HG03097 (cell line): ENCODE measurements around the gene CHURC1.
A peak's percentile ranks its signal among the peaks of the same experiment; 100 is the strongest.
"Not testable (repeated sequence)": the region's sequence is repeated elsewhere in the genome, so short reads cannot be mapped to it uniquely, and the experiment has no call there.

Experiments
- ATAC-seq: cut with Tn5 transposase; IDR thresholded peaks from one replicate; pipeline ENCODE4 v1.9.1; 2021; ENCODE audit not compliant: unreplicated experiment, low FRiP score

CHURC1 gene

DNA sequence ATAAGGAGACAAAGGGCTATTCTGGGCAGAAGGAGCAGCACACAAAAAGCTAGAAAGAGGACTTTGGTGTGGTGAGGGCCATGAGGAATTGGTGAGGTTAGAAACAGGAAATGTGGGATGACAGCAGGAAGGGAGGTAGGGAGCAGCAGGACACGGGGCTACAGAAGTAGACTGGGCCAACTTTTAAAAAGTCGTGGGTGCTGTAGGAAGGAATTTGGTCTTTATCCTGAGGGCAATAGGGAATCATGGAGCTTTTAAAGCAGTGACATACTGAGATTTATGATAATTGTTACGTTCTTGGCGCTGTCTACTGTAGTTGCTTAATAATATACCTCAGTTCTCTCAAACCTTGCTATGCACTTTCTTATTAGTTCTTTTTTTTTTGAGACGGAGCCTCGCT lies 8.2 kb upstream of the CHURC1 start:
- ATAC-seq, result no peak

DNA sequence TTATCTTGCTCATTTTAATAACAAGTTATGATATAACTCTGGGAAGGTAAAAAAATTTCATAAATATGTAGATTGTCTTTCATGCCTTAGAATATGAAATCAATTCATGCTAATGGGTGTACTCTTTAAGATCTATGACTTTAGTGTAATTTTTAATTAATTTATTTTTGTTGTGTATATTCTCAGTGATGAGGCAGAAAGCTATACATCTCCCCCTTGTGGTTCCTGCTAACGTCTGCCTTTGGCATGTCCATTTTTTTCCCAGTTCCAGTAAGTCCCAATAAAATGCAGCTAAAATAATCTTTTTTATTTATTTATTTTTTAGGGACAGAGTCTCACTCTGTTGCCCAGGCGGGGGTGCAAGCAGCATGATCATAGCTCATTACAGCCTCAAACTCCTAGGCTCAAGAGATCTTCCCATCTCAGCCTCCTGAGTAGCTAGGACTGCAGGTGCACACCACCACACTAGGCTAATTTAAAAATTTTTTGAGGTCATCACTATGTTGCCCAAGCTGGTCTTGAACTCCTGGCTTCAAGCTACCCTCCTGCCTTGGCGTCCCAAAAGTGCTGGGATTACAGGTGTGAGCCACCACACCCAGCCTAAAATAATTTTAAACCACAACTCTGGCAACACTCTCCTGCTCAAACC lies 3.3 kb upstream of the CHURC1 start:
- ATAC-seq, result no peak

DNA sequence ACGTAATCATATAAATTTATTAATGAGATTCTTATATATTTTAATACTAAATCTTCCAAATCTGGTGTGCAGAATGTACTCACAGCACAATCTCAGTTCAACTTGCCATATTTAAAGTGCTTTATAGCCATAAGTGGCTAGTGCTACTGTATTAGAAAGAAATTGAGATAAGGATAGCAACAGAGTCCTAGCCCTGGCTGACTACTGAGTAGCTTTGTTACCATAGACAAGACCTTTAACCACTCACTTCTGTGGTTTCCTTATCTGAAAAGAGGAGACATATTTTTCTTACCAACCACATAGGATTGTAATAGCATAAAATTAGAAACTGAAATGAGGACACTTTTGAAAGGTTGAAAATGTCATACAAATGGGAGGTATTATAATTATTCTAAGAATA lies 2.0 kb upstream of the CHURC1 start:
- ATAC-seq, result no peak

DNA sequence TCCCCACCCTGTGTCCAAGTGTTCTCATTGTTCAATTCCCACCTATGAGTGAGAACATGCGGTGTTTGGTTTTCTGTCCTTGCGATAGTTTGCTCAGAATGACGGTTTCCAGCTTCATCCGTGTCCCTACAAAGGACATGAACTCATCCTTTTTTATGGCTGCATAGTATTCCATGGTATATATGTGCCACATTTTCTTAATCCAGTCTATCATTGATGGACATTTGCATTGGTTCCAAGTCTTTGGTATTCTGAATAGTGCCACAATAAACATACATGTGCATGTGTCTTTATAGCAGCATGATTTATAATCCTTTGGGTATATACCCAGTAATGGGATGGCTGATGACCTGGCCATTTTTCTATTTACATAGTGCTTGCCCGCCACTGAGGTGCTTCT lies 778 bp upstream of the CHURC1 start:
- not testable (repeated sequence) for ATAC-seq

DNA sequence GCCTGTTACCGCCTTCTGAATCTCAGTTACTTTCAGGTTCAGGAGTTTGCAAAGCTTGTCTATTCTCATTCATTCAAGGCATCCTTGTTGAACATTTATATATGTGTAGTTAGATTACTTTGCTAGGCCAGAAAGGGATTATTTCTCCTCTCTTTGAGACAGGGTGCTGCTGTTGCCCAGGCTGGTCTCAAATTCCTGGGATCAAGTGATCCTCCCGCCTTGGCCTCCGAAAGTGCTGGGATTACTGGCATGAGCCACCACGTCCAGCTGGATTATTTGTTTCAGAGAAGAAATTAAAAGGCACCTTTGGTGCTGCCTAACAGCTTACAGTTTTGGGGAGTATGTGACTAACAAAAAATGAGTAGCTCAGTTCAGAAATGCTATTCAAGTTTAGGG lies 772 bp downstream of the CHURC1 start:
- no peak for ATAC-seq

DNA sequence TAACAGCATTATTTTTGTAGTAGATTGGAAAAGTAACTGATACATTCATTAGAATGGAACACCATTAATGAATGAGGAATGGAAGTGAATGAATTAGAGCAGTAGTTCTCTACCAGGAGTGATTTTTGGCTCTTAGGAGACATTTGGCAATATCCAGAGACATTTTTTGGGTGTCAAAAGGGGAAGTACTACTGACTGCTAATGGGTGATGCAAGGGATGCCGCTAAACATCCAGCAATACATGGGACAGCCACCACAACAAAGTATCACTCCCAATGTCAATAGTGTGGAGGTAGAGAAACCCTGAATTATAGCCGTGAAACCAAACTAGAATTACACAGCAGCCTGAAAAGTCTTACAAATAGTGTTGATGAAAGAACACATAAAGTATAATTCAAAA lies 1.5 kb downstream of the CHURC1 start:
- ATAC-seq, result no peak

DNA sequence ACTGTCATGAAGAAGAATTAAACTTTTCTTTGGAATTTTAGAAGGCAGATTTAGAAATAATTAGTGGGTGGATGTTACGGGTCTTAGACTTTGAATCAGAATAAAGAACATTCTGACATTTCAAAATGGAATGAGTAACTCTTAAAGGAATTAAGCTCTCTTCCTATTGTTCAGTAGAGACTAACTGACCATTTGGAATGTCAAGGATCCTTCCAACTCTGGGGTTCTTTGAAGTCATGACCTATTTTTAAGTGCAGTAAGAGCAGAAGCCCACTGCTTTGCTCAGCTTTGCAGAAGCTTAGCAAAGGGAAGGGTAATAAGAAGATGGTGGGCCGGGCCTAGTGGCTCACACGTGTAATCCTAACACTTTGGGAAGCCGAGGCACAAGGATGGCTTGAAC lies 4.0 kb downstream of the CHURC1 start:
- ATAC-seq, result no peak

DNA sequence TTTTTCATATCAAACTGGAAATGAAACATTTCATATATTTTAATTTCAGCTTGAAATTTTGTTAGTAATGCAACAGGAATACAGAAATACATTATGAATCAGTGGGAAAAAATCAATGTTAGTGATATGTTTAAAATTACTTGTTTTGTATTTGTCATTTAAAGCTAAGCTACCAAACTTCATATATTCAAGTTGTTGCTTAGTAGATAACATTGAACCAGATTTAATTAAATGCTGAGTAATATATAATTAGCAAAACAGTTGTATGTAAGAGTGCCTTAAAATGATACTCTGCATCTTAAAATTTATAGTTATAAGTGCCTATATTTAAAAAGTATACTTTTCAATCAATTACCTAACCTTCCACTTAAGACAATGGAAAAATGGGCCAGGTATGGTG lies 5.0 kb downstream of the CHURC1 start:
- no peak for ATAC-seq

DNA sequence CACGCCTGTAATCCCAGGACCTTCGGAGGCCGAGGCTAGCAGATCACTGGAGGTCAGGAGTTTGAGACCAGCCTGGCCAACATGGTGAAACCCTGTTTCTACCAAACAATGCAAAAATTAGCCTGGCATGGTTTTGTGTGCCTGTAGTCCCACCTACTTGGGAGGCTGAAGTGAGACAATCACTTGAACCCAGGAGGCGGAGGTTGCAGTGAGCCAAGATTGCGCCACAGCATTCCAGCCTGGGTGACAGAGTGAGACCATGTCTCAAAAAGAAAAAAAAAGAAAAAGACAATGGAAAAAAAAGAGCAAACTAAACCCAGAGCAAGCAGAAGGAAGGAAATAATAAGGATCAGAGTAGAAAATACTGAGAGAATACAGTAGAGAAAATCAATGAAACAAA lies 5.4 kb downstream of the CHURC1 start:
- ATAC-seq, result no peak

DNA sequence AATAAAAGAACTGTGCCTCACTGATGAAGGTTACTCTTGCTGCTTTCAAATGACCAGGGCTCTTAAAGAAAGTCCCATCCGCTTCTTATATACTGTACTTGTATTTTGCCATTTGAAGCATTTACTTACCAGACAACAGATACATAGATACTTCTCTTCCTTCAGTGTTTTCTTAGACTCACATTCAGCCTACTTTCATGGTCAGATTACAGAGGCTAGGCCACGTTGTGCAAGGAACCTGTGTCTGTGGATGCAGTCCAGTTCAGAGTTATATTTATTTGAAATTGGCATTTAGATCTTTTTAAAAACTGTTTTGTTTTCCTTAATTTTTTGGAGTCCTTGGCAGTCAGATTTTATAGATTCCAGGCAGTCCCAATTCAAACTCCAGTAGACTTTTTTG lies 6.2 kb downstream of the CHURC1 start:
- no peak for ATAC-seq

DNA sequence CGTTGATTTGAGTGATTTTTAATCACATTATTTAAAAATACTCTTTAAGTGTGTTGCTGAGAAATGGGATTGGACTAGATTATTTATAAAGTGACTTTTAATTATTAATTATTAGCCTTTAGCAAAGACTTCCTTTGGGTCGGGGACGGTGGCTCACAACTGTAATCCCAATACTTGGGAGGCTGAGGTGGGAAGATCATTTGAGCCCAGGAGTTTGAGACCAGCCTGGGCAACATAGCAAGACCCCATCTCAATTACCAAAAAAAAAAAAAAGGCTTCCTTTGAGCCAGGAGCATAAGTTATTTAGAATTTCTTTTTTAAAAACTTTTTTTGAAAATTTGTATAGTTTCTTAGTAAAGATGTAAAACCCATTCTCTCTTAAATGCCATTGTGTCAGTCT lies 8.8 kb downstream of the CHURC1 start:
- ATAC-seq, result no peak

DNA sequence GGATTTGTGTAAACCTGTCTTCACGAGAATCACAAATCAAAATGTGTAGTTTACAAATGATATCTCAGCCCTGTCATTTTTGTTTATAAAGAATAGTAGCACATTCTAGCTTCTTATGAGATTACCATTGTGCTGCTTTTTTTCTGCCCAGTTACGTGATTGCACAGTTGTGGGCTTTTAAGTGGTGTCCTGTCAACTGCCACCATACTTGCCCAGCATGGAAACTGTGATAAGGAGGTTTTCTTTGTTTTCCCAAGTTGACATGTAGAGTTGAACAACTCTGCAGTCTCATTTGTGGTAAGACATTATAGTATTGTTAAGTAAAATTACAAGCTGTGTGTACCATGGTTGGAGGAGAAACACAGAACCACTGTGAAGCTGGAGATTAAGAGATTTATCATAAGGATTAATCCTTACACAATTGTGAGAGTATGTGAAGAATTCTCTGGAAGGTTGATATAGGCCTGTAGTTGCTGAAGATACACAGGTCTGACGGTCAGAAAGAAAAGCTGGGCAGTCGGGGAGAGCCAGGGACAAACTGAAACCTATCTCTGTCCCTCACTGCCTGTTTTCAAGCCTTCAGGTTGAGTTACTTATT lies 12.2 kb downstream of the CHURC1 start:
- ATAC-seq, result no peak

DNA sequence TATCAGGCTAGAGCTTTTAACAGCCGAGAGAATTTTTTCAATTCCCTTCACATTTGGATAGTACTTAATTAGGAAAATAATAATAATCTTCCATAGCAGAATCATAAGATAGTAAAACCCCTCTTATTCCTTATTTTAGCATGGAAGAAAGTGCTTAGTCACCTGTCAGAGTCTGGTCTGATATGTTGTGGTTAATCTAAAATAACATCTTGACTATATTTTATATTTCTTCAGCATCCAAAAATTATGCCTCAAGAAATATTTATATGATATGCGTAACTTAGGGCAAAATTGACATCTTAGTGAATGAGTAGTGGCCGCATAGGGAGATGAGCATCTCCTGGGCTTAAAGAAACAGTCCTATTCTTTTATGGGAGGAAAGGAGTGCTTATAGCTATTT lies 12.8 kb downstream of the CHURC1 start:
- ATAC-seq, result no peak

DNA sequence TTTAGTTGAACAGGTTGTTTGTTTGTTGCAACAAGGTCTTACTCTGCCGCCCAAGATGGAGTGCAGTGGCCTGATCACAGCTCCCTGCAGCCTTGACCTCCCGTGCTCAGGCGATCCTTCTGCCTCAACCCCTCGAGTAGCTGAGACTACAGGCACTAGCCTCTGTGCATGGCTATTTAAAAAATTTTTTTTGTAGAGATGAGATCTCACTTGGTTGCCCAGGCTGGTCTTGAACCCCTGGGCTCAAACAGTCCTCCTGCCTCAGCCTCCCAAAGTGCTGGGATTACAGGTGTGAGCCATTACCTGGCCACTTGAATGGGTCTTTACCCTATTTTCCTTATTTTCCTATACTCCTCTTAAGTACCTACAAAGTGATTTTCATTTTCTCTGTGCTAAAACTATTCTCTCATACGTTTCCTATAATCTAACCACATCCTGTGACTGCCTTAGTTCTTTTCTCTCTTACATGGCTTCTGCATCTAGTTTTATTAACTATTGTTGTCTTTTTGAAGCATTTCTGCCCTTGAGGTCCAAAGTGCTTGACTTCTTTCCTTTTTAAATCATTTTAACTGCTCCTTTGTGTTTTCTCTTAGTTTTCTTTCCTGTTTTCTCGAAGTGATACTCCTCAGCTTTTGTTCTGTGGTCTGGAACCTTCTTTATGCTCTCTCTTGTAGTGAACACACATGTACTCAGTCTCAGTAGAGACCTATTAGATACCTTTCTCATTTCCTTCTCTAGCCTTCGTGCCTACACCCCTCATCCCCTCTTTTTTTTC lies 14.2 kb downstream of the CHURC1 start:
- peak; percentile 61 for ATAC-seq

DNA sequence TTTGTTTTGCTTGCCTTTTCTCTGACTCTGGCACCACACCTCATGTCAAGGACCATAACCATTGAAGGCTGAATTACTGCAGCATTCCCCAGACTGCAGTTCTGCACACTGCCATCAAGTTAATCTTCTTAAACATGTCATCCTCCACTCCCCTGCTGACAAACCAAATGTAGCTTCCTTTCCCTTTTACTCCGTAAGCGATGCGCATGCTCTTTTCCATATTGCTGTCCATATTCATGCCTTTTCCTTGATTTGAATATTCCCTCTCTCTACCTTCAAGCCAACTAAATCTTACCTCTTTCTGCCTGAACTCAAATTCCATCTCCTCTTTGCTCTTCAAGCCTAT lies 14.7 kb downstream of the CHURC1 start:
- ATAC-seq, result no peak

DNA sequence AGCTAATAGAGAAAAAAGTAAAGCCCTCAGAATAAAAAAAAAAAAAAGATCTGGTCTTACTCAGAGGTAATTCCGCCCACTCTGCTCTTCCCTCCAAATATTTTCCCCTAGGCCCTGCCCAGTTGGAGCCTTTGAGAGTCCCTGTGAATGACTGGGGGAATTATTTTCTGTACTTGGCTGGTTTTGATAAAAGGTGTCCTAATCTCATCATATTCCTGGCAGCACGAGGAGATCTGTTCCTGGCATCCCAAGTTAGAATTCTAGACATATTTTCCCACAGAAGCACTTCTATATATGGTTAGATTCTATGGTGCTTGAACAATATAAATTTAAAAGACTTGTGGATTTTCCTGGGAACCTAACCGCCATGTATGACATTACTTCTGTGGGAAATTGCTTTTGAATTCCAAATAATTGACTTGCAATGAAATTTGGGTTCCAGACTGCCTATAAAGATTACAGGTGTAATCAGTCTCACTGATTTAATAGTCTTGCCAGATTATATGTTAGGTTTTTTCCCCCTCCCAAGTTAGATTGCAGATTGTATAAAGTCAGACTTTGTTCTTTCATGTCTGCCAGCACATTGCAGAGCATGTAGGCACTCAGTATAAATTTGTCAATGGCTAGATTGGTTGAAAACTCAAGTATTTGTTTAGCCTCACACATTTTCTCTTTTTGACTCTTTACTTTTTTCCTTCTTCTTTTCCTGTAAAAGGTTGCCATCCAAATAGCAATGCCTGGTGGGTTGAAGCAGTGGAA lies 16.0 kb downstream of the CHURC1 start:
- no peak for ATAC-seq

DNA sequence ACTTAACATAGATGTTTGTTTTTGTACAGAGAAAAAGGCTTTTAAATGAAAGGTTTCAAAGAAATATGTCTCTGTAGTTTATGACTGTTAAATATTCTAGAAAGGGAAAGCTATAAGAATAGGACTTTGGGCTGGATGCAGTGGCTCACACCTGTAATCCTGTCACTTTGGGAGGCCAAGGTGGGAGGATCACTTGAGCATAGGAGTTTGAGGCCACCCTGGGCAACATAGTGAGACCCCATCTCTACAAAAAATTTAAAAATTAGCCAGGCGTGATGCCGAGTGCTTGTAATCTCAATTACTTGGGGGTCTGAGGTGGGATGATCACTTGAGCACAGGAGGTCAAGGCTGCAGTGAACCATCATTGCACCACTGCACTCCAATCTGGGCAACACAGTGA lies 16.9 kb downstream of the CHURC1 start:
- ATAC-seq, result no peak

DNA sequence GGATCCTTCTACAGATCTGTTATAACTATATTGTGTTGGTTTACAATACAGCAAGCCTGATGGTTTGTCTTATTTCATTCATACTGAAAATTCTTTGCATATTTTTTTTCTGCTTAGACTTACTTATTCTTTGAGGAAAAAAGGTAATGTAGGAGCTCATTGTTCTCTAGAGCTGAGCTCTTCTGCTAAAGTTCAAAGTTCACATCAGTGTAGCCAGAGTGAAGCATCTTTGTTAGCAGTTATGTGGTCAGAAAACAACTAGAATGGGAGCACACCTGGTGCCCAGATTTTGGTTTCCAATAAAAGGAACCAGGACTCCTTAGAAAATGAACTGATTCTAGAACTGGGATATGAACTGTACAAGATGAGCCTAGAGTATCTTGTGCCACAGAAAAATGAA lies 18.0 kb downstream of the CHURC1 start:
- no peak for ATAC-seq

DNA sequence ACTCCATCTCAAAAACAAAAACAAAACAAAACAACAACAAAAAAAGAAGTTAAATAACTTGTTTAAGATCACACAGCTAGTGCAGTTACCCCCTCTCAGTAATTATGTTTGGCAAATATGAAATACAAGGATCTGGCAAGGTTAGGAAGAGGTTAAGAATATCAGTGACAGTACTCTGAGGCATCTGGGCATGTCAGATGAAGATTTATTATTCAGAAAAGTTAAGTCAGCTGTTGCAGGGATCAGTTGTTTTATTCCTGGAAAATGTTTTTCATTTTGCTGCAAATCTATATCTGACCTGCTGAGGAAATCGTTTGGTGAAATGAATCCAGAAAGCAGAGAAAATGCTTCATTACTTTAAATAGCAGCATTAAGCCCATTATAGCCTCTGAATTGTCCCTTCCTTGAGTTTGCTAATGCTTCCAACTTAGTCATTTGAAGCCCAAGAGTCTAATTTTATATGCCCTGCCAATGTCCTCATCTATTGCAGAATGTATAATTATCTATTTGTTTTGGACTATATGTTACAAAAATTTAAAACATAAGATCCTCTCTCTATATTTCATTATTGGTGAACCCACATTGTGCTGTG lies 20.2 kb downstream of the CHURC1 start:
- ATAC-seq, result no peak

DNA sequence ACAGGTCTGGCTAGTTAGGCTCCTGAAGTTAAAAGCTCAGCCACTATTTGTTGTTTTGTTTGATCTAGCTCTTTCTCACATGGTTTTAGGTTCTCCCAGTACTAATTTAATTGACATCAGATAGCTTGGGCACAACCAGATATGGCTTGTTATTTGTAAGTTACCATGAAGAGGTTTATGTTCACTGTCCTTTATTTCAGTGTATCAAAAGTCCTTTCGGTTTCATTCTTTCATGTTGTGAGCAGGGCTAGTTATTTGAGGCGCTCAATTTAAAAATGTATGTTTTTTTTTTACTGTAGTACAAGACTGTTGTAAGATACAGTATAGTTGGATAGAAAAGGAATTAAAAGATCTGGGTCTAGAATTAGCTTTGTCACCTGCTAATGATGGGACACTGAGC lies 21.3 kb downstream of the CHURC1 start:
- ATAC-seq, result no peak

DNA sequence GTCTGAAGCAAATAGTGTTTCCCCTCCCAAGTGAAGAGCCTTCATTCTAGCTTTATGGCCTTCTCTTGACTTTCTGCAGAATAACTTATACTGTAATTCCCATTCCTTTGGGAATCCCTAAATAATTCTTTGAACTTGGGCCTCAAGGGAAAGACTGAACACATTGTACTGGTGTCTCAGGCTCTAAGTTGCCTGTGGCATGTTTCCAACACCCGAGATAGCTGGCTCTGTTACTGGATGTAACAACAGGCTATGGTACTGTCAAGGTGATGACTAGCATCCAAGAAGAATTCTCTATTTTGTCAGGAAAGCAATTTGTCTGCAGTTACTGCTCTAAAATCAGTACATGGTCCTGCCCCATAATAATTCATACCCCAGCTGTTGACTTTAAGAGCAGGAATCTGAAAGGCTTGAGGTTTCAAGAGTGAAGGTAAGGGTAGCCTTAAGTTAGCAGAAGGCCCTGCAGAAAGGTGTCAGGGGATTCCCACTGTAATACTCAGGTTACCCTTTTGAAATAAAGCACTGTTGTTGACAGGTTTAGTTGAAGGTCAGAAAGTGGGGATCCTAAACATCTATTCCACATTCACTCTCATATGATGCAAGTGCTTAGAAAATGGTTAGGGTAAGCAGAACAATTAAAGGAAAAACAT lies 23.0 kb downstream of the CHURC1 start:
- ATAC-seq, result no peak
